ENCODE measurements around the gene BPIFB1. TPM values are rescaled to one million over a fixed set of nuclear protein-coding genes. Genes with fewer than 3 reads are reported as not detected.

The BPIFB1 gene
- total RNA-seq, 1 experiment from 2014 or later, result 0.10 TPM

GRCh38 chr20:33351696-33352095 is 68.7 kb downstream of the BPIFB1 start:
- Histone ChIP-seq H3K4me3 (ENCODE audit: low read depth in 2 of 2, low read length in 2 of 2) (no peak overlapping the region), H3K36me3 (ENCODE audit: control insufficient read depth, insufficient read depth, low read length) (no peaks in the 10 kb centered on the region; the same call in 1 of the 2 replicates), H3K9me3 (ENCODE audit: control insufficient read depth, insufficient read depth, low read depth, low read length) (no peaks in the 10 kb centered on the region), H3K27ac (ENCODE audit: low read length) (no peak overlapping the region), H3K27me3 (ENCODE audit: control insufficient read depth, insufficient read depth, low read length) (no peaks in the 10 kb centered on the region), H3K4me1 (ENCODE audit: control insufficient read depth, insufficient read depth, low read length) (no peaks in the 10 kb centered on the region)
- intact Hi-C loops (cut with micrococcal nuclease; ENCODE audit: unreplicated experiment) (no loop called here), in situ Hi-C loops (cut with HindIII; ENCODE audit: low pct_unique_long_range_greater_than_20kb, low sequenced_read_pairs) (no loop called here)
- BruUV-seq (replicated peaks), result no TSS peak
- ChIA-PET POLR2A (no interaction called here), CTCF (no interaction called here)
- no peak for DNase-seq (ENCODE audit: low read depth, low spot score)
- no peak for ATAC-seq
- TF ChIP-seq CTCF (IDR thresholded peaks at IDR 0.05), result no peak
- TF ChIP-seq TCF7L2 (IDR thresholded peaks at IDR 0.05; ENCODE audit: low read depth, low read length), result no peak
- no peak for TF ChIP-seq POLR2AphosphoS5 (IDR thresholded peaks at IDR 0.05; ENCODE audit: low read depth, low read length)
- TF ChIP-seq SIN3A (IDR thresholded peaks at IDR 0.05; ENCODE audit: borderline replicate concordance, insufficient read depth, low read depth, low read length), result no peak
- TF ChIP-seq, protein P1, sequence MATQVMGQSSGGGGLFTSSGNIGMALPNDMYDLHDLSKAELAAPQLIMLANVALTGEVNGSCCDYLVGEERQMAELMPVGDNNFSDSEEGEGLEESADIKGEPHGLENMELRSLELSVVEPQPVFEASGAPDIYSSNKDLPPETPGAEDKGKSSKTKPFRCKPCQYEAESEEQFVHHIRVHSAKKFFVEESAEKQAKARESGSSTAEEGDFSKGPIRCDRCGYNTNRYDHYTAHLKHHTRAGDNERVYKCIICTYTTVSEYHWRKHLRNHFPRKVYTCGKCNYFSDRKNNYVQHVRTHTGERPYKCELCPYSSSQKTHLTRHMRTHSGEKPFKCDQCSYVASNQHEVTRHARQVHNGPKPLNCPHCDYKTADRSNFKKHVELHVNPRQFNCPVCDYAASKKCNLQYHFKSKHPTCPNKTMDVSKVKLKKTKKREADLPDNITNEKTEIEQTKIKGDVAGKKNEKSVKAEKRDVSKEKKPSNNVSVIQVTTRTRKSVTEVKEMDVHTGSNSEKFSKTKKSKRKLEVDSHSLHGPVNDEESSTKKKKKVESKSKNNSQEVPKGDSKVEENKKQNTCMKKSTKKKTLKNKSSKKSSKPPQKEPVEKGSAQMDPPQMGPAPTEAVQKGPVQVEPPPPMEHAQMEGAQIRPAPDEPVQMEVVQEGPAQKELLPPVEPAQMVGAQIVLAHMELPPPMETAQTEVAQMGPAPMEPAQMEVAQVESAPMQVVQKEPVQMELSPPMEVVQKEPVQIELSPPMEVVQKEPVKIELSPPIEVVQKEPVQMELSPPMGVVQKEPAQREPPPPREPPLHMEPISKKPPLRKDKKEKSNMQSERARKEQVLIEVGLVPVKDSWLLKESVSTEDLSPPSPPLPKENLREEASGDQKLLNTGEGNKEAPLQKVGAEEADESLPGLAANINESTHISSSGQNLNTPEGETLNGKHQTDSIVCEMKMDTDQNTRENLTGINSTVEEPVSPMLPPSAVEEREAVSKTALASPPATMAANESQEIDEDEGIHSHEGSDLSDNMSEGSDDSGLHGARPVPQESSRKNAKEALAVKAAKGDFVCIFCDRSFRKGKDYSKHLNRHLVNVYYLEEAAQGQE (IDR thresholded peaks at IDR 0.05; ENCODE audit: insufficient read depth in 1 of 2, low read depth in 2 of 2, low read length in 1 of 2), result no peak

DNA sequence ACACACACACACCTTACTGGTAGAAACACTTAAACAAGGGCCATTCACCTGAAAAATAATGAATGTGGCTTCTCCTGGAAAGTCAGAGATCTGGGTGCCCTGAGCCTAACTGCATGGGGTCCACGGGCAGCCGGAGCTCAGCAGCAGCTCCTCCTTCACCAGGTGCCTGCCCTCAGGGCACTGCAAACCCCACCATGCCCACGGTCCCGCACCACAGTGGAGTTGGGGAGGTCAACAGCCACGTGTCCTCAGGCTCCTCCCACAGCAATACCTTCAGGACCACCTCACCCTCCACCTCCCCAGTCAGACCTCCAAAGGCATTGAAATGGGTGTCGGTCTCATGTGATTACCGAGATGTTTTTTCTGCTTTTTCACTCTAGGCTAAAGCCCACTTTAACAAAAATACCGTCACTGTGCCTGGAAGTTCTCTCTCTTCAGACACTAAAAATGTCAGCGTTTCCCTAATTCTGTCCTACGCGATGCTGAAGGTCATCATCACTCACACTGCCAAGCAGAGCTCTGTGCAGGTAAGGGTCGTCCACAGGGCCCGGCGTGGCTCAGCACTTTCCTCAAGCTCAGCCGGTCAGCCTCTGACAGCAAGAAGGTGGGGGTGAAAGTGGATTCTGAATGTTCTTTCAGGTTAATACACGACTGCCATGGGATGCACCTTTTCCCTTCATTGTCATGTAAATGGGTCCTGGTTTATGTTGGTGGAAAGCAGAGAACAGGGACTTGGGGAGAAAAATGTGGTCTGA is 69.4 kb downstream of the BPIFB1 start:
- no peaks in the 10 kb centered on the region for H3K4me1 ChIP-seq (ENCODE audit: control insufficient read depth, insufficient read depth, low read length)
- TF ChIP-seq TCF7L2 (IDR thresholded peaks at IDR 0.05; ENCODE audit: low read depth, low read length) (no peak), SIN3A (IDR thresholded peaks at IDR 0.05; ENCODE audit: borderline replicate concordance, insufficient read depth, low read depth, low read length) (no peak), CTCF (IDR thresholded peaks at IDR 0.05) (no peak), POLR2AphosphoS5 (IDR thresholded peaks at IDR 0.05; ENCODE audit: low read depth, low read length) (no peak)
- TF ChIP-seq, protein P1 (IDR thresholded peaks at IDR 0.05; ENCODE audit: insufficient read depth in 1 of 2, low read depth in 2 of 2, low read length in 1 of 2), result no peak
- no peak overlapping the region for H3K4me3 ChIP-seq (ENCODE audit: low read depth in 2 of 2, low read length in 2 of 2)
- DNase-seq (ENCODE audit: low read depth, low spot score) (no peak), ATAC-seq (no peak)
- BruUV-seq (replicated peaks), result no TSS peak
- intact Hi-C loops (cut with micrococcal nuclease; ENCODE audit: unreplicated experiment), result no loop called here
- POLR2A ChIA-PET, result interaction anchor here (0.7 kb wide), 1 partner anchor 700 kb away, joined by 8 read pairs; no protein-coding TSS in a partner anchor
- in situ Hi-C loops (cut with HindIII; ENCODE audit: low pct_unique_long_range_greater_than_20kb, low sequenced_read_pairs), result no loop called here
- CTCF ChIA-PET, result no interaction called here
- H3K27me3 ChIP-seq (ENCODE audit: control insufficient read depth, insufficient read depth, low read length), result no peaks in the 10 kb centered on the region
- no peak overlapping the region for H3K27ac ChIP-seq (ENCODE audit: low read length)
- H3K9me3 ChIP-seq (ENCODE audit: control insufficient read depth, insufficient read depth, low read depth, low read length), result no peaks in the 10 kb centered on the region
- no peaks in the 10 kb centered on the region; the same call in 1 of the 2 replicates for H3K36me3 ChIP-seq (ENCODE audit: control insufficient read depth, insufficient read depth, low read length)
